Large intestine (tissue), 3 donors: Measurements from ENCODE around the gene CD300LD. TPM values are rescaled to one million over a fixed set of nuclear protein-coding genes. Genes with fewer than 3 reads are reported as not detected.
"Not testable (repeated sequence)": the region's sequence is repeated elsewhere in the genome, so short reads cannot be mapped to it uniquely, and the experiment has no call there.

Experiments
- DNase-seq, 2 donors: peaks; one replicate each; pipeline versions ENCODE4 v3.0.0 to v3.0.0-alpha.2; 2013
- H3K27ac ChIP-seq: one replicate; pipeline ENCODE4 v1.5.1; 2013; ENCODE audit warnings: low read length
- H3K27me3 ChIP-seq: 2 replicates; pipeline ENCODE4 v1.6.1; 2013; ENCODE audit warnings: low read length; ENCODE audit not compliant: control insufficient read depth, insufficient read depth
- H3K36me3 ChIP-seq: 2 replicates; pipeline ENCODE4 v1.6.1; 2013; ENCODE audit warnings: low read length; ENCODE audit not compliant: control insufficient read depth, insufficient read depth
- H3K4me1 ChIP-seq: one replicate; pipeline ENCODE4 v1.6.1; 2013; ENCODE audit warnings: low read length; ENCODE audit not compliant: control insufficient read depth, insufficient read depth
- H3K4me3 ChIP-seq: one replicate; pipeline ENCODE4 v1.5.1; 2013; ENCODE audit warnings: low read length
- H3K9me3 ChIP-seq: one replicate; pipeline ENCODE4 v1.6.1; 2013; ENCODE audit warnings: mild to moderate bottlenecking, low read depth, low read length, moderate library complexity; ENCODE audit not compliant: control insufficient read depth
- WGBS: methylation state at CpG from one replicate; pipeline ENCODE4 v1.1.5; 2013; ENCODE audit warnings: low lambda C conversion rate; ENCODE audit not compliant: insufficient coverage; 5-methylcytosine and 5-hydroxymethylcytosine counted together
- polyA plus RNA-seq: library from polyadenylated mRNA; unstranded; fragments of 120-200 nt; gene quantifications from one replicate; pipeline ENCODE4 v1.2.1, GENCODE V29; 2013

The CD300LD gene
- polyA plus RNA-seq, 1 donor, result not detected

DNA sequence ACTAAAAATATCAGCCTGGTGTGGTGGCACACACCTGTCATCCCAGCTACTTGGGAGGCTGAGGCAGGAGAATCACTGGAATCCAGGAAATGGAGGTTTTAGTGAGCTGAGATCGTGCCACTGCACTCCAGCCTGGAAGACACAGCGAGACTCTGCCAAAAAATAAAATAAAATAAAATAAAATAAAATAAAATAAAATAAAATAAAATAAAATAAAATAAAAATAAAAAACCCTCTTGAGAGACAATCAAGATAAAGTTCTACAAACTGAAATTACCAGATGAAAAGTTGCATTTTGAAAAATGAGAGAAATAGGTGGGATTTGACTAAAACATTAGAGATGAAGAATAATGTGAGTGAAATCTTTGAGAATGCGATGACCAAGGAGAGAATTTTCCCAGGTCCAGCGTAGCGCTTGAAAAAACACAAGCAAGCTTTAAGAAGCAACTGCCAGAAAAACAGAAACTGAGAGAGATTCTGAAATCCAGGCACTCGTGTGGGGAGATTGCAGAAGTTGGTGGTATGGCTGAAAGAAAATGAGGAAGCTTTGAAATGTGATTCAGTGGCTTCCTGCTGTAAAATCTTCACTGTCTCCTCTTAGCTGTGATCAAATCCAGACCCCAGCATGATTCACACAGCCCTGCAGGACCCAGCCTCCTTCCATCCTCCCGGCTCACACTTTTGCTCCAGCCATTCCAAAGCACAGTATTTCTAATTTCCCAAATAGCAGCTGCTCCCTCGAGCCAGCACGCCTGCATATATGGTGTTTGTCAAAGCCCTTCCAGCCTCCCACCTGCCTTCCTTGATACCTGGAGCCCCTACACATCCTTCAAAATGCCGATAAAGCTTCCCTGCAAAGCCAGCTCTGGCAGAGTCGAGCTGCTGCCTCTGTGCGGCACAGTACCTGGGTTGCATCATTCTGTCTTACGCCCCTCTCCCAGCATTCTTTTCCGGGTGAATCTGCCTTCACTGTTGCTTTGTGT, 39.7 kb upstream of the CD300LD start:
- no peak for DNase-seq
- no peak overlapping the region for H3K4me3 ChIP-seq
- H3K36me3 ChIP-seq, result no peaks in the 10 kb centered on the region
- H3K27me3 ChIP-seq, result peaks cover 10% of the 10 kb centered on the region
- H3K4me1 ChIP-seq, result no peaks in the 10 kb centered on the region
- no peak overlapping the region for H3K27ac ChIP-seq
- H3K9me3 ChIP-seq, result no peaks in the 10 kb centered on the region
- 67% methylated on average over 1 of the region's 14 CpGs for WGBS

GRCh38 chr17:74630251-74630650, 38.2 kb upstream of the CD300LD start:
- H3K27me3 ChIP-seq, H3K27ac ChIP-seq, H3K4me3 ChIP-seq, H3K9me3 ChIP-seq, DNase-seq, H3K36me3 ChIP-seq, H3K4me1 ChIP-seq: not testable (repeated sequence)
- 74% methylated on average over 4 of the region's 14 CpGs for WGBS

DNA sequence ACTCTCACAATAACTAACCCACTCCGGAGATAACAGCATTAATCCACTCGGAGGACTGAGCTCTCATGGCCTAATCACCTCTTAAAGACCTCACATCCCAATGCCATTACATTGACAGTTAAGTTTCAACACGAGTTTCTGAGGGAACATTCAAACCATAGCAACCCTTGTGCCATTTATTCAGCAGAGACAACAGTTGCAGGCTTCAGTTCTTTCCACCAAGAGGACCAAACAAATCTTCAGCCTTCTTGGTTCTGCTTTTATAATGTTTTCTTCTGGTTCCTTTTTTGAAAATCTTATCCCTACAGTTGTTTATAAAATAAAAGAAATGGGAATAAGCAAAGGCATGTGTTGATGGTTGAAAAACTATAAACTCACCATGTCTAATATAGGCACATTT, 33.6 kb upstream of the CD300LD start:
- WGBS, result no CpG with 5 or more reads among the region's 3 CpGs
- no peaks in the 10 kb centered on the region for H3K9me3 ChIP-seq
- H3K27ac ChIP-seq, result no peak overlapping the region
- no peaks in the 10 kb centered on the region for H3K27me3 ChIP-seq
- no peak overlapping the region for H3K4me3 ChIP-seq
- no peaks in the 10 kb centered on the region for H3K36me3 ChIP-seq
- no peaks in the 10 kb centered on the region for H3K4me1 ChIP-seq
- DNase-seq, result no peak

GRCh38 chr17:74624131-74624530, 32.0 kb upstream of the CD300LD start:
- no CpG with 5 or more reads among the region's 1 CpG for WGBS
- H3K9me3 ChIP-seq, result no peaks in the 10 kb centered on the region
- peaks cover under 1% of the 10 kb centered on the region for H3K27me3 ChIP-seq
- DNase-seq, result no peak
- no peak overlapping the region for H3K27ac ChIP-seq
- H3K4me3 ChIP-seq, result no peak overlapping the region
- no peaks in the 10 kb centered on the region for H3K4me1 ChIP-seq
- H3K36me3 ChIP-seq, result no peaks in the 10 kb centered on the region

DNA sequence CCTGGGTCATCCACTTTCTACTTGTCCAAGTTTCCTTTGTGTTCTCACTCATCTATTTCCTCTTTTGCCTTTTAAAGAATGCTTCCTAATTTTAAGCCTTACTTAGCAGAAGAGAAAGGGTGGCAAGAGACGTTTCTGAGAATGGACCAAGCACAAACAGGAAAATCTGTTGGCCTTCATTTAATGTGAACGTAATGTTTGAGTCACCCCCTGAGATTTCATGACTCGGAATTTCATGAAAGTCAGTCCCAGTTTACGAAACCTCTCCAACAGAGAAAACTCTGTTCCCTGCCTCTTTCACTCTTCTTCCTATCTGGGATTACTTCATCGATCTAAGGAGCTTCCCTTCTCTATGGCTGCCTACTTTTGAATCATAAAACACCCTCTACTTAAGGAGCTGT, 31.6 kb upstream of the CD300LD start, which contains the start of gene CD300E:
Gene CD300E (minus strand): TSS at position 46 of the 401 bp plus-strand sequence. CDS start 117 bp downstream, outside the sequence.
- H3K9me3 ChIP-seq, result no peaks in the 10 kb centered on the region
- H3K27ac ChIP-seq, result no peak within 1 kb of the TSS
- WGBS, result no CpG with 5 or more reads among the region's 5 CpGs
- no peak for DNase-seq
- H3K4me3 ChIP-seq, result no peak within 1 kb of the TSS
- H3K36me3 ChIP-seq, result no peaks in the 10 kb centered on the region
- peaks cover 3% of the 10 kb centered on the region for H3K27me3 ChIP-seq
- no peaks in the 10 kb centered on the region for H3K4me1 ChIP-seq

DNA sequence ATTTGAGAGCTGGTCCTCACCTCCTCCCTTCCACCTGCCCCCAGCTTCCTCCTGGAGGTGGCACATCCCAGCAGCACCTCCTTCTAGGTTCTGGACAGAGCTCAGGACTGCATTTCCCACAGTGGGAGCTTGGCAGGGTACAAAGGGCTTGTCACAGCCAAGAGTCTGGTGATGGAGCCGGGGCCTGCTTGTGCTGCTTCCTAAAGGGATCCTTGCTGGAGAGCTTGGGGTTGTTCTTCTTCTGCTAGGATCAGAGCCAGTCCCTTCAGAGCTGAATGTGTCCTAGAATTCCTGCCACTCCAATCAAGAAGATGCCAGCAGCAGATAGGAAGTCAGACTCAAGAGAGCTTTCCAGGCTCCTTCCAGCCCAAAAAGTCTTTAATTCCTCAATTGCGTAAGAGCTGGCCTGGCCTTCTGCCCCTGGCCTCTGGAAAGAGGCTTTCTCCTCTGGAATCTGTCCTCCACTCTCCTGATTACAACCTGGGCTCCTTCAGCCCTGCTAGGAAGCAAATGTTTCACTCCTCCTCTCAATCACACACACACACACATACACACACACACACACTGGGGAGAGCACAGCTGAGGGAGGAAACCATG, 27.1 kb upstream of the CD300LD start:
- no CpG with 5 or more reads among the region's 2 CpGs for WGBS
- Histone ChIP-seq H3K36me3 (no peaks in the 10 kb centered on the region), H3K27ac (no peak overlapping the region), H3K27me3 (peaks cover 7% of the 10 kb centered on the region), H3K4me3 (no peak overlapping the region), H3K9me3 (no peaks in the 10 kb centered on the region), H3K4me1 (no peaks in the 10 kb centered on the region)
- DNase-seq, result no peak

DNA sequence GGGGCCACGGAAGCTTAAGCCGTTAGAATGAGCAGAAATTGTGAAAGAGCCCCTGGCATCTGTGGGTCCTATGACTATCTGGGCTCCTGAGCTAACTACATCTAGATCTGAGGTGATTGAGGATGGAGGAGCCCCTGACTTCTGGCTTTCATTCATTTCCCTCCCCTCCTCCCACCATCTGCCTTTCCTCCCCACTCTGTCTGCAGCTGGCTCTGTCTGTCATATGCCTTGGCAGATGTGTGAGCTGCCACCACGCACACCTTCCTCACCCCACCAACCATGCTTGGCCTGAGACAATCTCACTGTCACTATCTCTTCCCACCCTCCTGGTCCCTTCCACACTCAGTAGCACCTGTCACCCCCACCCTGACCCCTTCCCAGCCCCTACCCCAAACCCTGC, 26.4 kb upstream of the CD300LD start:
- no peak for DNase-seq
- H3K4me1 ChIP-seq, result no peaks in the 10 kb centered on the region
- H3K36me3 ChIP-seq, result no peaks in the 10 kb centered on the region
- no CpG with 5 or more reads among the region's 3 CpGs for WGBS
- no peaks in the 10 kb centered on the region for H3K9me3 ChIP-seq
- H3K27me3 ChIP-seq, result peaks cover 7% of the 10 kb centered on the region
- no peak overlapping the region for H3K4me3 ChIP-seq
- no peak overlapping the region for H3K27ac ChIP-seq

DNA sequence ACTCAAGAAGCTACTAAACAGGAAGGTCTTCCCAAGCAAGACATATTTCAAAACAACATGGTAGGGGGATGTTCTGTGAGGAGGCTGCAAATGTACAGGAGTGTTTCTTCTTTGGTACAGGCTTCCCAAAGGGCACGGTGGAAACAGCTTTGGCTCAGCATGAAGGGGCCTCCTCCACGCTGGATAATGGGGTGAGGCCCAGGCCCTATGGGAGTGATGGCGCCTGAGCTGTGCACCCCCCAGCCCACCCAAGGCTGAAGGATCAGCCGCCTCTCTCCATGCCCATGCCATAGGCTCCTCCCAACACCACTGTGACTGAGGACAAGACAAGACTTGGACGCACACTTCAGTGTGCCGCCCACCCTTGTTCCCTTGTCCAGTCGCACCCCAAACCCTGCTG, 24.6 kb upstream of the CD300LD start:
- Histone ChIP-seq H3K27me3 (peaks cover 7% of the 10 kb centered on the region), H3K9me3 (no peaks in the 10 kb centered on the region), H3K4me3 (no peak overlapping the region), H3K4me1 (no peaks in the 10 kb centered on the region), H3K36me3 (no peaks in the 10 kb centered on the region), H3K27ac (no peak overlapping the region)
- no peak for DNase-seq
- WGBS, result no CpG with 5 or more reads among the region's 7 CpGs

GRCh38 chr17:74612046-74612445, 20.0 kb upstream of the CD300LD start:
- Histone ChIP-seq H3K9me3 (no peaks in the 10 kb centered on the region), H3K4me1 (no peaks in the 10 kb centered on the region), H3K4me3 (no peak overlapping the region), H3K27ac (no peak overlapping the region), H3K36me3 (no peaks in the 10 kb centered on the region), H3K27me3 (peaks cover under 1% of the 10 kb centered on the region)
- no CpG with 5 or more reads among the region's 6 CpGs for WGBS
- DNase-seq, result no peak

- H3K36me3 ChIP-seq, result no peaks in the 10 kb centered on the region
- H3K27ac ChIP-seq, result no peak overlapping the region
- 0% methylated on average over 1 of the region's 2 CpGs for WGBS
- no peaks in the 10 kb centered on the region for H3K27me3 ChIP-seq
- no peaks in the 10 kb centered on the region for H3K9me3 ChIP-seq
- H3K4me1 ChIP-seq, result no peaks in the 10 kb centered on the region
- H3K4me3 ChIP-seq, result no peak overlapping the region
- no peak for DNase-seq
These were observed 18.0 kb upstream of the CD300LD start for GRCh38 chr17:74610108-74610507.
